ENCODE data around the gene GABRB1.

DNA sequence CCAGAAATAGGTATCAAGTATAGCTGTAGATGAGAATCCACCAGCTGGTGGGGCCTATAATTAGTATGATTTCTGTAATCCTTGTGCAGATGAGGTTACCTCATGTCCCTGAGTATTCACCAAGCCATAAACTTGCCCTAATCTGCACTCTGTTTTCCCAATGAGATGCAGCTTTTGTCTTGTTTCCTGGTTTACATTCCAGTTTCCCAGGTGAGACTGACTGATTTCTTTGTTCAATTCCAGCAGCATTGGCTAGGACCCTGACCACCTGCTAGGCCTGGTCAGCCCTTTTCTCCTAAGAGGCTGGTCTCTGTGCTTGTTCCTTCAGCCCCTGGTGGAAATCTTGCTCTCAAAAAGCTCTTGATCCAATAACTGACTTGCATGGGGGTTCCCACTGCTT, 44.6 kb downstream of the GABRB1 start:
- TF ChIP-seq, protein P1, sequence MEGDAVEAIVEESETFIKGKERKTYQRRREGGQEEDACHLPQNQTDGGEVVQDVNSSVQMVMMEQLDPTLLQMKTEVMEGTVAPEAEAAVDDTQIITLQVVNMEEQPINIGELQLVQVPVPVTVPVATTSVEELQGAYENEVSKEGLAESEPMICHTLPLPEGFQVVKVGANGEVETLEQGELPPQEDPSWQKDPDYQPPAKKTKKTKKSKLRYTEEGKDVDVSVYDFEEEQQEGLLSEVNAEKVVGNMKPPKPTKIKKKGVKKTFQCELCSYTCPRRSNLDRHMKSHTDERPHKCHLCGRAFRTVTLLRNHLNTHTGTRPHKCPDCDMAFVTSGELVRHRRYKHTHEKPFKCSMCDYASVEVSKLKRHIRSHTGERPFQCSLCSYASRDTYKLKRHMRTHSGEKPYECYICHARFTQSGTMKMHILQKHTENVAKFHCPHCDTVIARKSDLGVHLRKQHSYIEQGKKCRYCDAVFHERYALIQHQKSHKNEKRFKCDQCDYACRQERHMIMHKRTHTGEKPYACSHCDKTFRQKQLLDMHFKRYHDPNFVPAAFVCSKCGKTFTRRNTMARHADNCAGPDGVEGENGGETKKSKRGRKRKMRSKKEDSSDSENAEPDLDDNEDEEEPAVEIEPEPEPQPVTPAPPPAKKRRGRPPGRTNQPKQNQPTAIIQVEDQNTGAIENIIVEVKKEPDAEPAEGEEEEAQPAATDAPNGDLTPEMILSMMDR (IDR thresholded peaks at IDR 0.05) = no peak
- TF ChIP-seq POLR2A (IDR thresholded peaks at IDR 0.05) = no peak

Measured in adrenal gland (tissue), 5 donors.